ENCODE data around the gene CCDC57.

CCDC57 gene

GRCh38 chr17:82121660-82122629 lies 90.7 kb downstream of the CCDC57 start:
- no peaks in the 10 kb centered on the region for H3K27me3 ChIP-seq (ENCODE audit: control insufficient read depth in 1 of 2, insufficient read depth in 2 of 2, low read length in 2 of 2)
- H3K9me3 ChIP-seq (ENCODE audit: control insufficient read depth in 1 of 2, low read length in 2 of 2): no peaks in the 10 kb centered on the region
- H3K27ac ChIP-seq (ENCODE audit: low read depth, low read length): no peak overlapping the region
- H3K36me3 ChIP-seq (ENCODE audit: control insufficient read depth in 1 of 2, insufficient read depth in 2 of 2, low read length in 2 of 2): peaks cover 0 to 13% of the 10 kb centered on the region in 2 donors
- H3K4me1 ChIP-seq (ENCODE audit: control insufficient read depth in 1 of 2, insufficient read depth in 2 of 2, low read length in 2 of 2): peaks cover 0 to 6% of the 10 kb centered on the region in 2 donors
- no peak overlapping the region for H3K4me3 ChIP-seq (ENCODE audit: low read depth in 1 of 2, low read length in 2 of 2)
- no peak overlapping the region for H3K9ac ChIP-seq (ENCODE audit: low read depth in 1 of 2, low read length in 2 of 2)

GRCh38 chr17:82121246-82121645 lies 91.4 kb downstream of the CCDC57 start:
- no peak overlapping the region for H3K4me3 ChIP-seq (ENCODE audit: low read depth in 1 of 2, low read length in 2 of 2)
- H3K9ac ChIP-seq (ENCODE audit: low read depth in 1 of 2, low read length in 2 of 2): no peak overlapping the region
- H3K27ac ChIP-seq (ENCODE audit: low read depth, low read length): no peak overlapping the region
- peaks cover 0 to 6% of the 10 kb centered on the region in 2 donors for H3K4me1 ChIP-seq (ENCODE audit: control insufficient read depth in 1 of 2, insufficient read depth in 2 of 2, low read length in 2 of 2)
- H3K9me3 ChIP-seq (ENCODE audit: control insufficient read depth in 1 of 2, low read length in 2 of 2): no peaks in the 10 kb centered on the region
- no peaks in the 10 kb centered on the region for H3K27me3 ChIP-seq (ENCODE audit: control insufficient read depth in 1 of 2, insufficient read depth in 2 of 2, low read length in 2 of 2)
- H3K36me3 ChIP-seq (ENCODE audit: control insufficient read depth in 1 of 2, insufficient read depth in 2 of 2, low read length in 2 of 2): peaks cover 0 to 13% of the 10 kb centered on the region in 2 donors

GRCh38 chr17:82120148-82120547 lies 92.5 kb downstream of the CCDC57 start:
- H3K27me3 ChIP-seq (ENCODE audit: control insufficient read depth in 1 of 2, insufficient read depth in 2 of 2, low read length in 2 of 2): no peaks in the 10 kb centered on the region
- H3K9ac ChIP-seq (ENCODE audit: low read depth in 1 of 2, low read length in 2 of 2): no peak overlapping the region
- H3K36me3 ChIP-seq (ENCODE audit: control insufficient read depth in 1 of 2, insufficient read depth in 2 of 2, low read length in 2 of 2): peaks cover 0 to 13% of the 10 kb centered on the region in 2 donors
- H3K9me3 ChIP-seq (ENCODE audit: control insufficient read depth in 1 of 2, low read length in 2 of 2): no peaks in the 10 kb centered on the region
- no peak overlapping the region for H3K27ac ChIP-seq (ENCODE audit: low read depth, low read length)
- no peak overlapping the region for H3K4me3 ChIP-seq (ENCODE audit: low read depth in 1 of 2, low read length in 2 of 2)
- peaks cover 0 to 6% of the 10 kb centered on the region in 2 donors for H3K4me1 ChIP-seq (ENCODE audit: control insufficient read depth in 1 of 2, insufficient read depth in 2 of 2, low read length in 2 of 2)

- H3K4me3 ChIP-seq (ENCODE audit: low read depth in 1 of 2, low read length in 2 of 2): no peak overlapping the region
Observed at GRCh38 chr17:82118815-82119380, 93.7 kb downstream of the CCDC57 start.

GRCh38 chr17:82118168-82118814 lies 94.4 kb downstream of the CCDC57 start:
- Histone ChIP-seq H3K4me1 (ENCODE audit: control insufficient read depth in 1 of 2, insufficient read depth in 2 of 2, low read length in 2 of 2) (peaks cover 0 to 6% of the 10 kb centered on the region in 2 donors), H3K4me3 (ENCODE audit: low read depth in 1 of 2, low read length in 2 of 2) (no peak overlapping the region), H3K27me3 (ENCODE audit: control insufficient read depth in 1 of 2, insufficient read depth in 2 of 2, low read length in 2 of 2) (no peaks in the 10 kb centered on the region), H3K9ac (ENCODE audit: low read depth in 1 of 2, low read length in 2 of 2) (no peak overlapping the region), H3K9me3 (ENCODE audit: control insufficient read depth in 1 of 2, low read length in 2 of 2) (no peaks in the 10 kb centered on the region), H3K27ac (ENCODE audit: low read depth, low read length) (no peak overlapping the region), H3K36me3 (ENCODE audit: control insufficient read depth in 1 of 2, insufficient read depth in 2 of 2, low read length in 2 of 2) (peaks cover 0 to 18% of the 10 kb centered on the region in 2 donors)

More at GRCh38 chr17:82118815-82119380, 93.7 kb downstream of the CCDC57 start:
- no peaks in the 10 kb centered on the region for H3K27me3 ChIP-seq (ENCODE audit: control insufficient read depth in 1 of 2, insufficient read depth in 2 of 2, low read length in 2 of 2)
- H3K36me3 ChIP-seq (ENCODE audit: control insufficient read depth in 1 of 2, insufficient read depth in 2 of 2, low read length in 2 of 2): peaks cover 0 to 12% of the 10 kb centered on the region in 2 donors
- H3K4me1 ChIP-seq (ENCODE audit: control insufficient read depth in 1 of 2, insufficient read depth in 2 of 2, low read length in 2 of 2): peaks cover 0 to 6% of the 10 kb centered on the region in 2 donors
- no peaks in the 10 kb centered on the region for H3K9me3 ChIP-seq (ENCODE audit: control insufficient read depth in 1 of 2, low read length in 2 of 2)
- H3K9ac ChIP-seq (ENCODE audit: low read depth in 1 of 2, low read length in 2 of 2): no peak overlapping the region
- H3K27ac ChIP-seq (ENCODE audit: low read depth, low read length): no peak overlapping the region

GRCh38 chr17:82117139-82118090 lies 95.2 kb downstream of the CCDC57 start:
- Histone ChIP-seq H3K9ac (ENCODE audit: low read depth in 1 of 2, low read length in 2 of 2) (no peak overlapping the region), H3K4me3 (ENCODE audit: low read depth in 1 of 2, low read length in 2 of 2) (no peak overlapping the region), H3K27me3 (ENCODE audit: control insufficient read depth in 1 of 2, insufficient read depth in 2 of 2, low read length in 2 of 2) (no peaks in the 10 kb centered on the region), H3K27ac (ENCODE audit: low read depth, low read length) (no peak overlapping the region), H3K36me3 (ENCODE audit: control insufficient read depth in 1 of 2, insufficient read depth in 2 of 2, low read length in 2 of 2) (peaks cover 0 to 16% of the 10 kb centered on the region in 2 donors), H3K9me3 (ENCODE audit: control insufficient read depth in 1 of 2, low read length in 2 of 2) (no peaks in the 10 kb centered on the region), H3K4me1 (ENCODE audit: control insufficient read depth in 1 of 2, insufficient read depth in 2 of 2, low read length in 2 of 2) (peaks cover 0 to 1% of the 10 kb centered on the region in 2 donors)

- H3K4me1 ChIP-seq (ENCODE audit: control insufficient read depth in 1 of 2, insufficient read depth in 2 of 2, low read length in 2 of 2): no peaks in the 10 kb centered on the region
- H3K27ac ChIP-seq (ENCODE audit: low read depth, low read length): no peak overlapping the region
- no peaks in the 10 kb centered on the region for H3K27me3 ChIP-seq (ENCODE audit: control insufficient read depth in 1 of 2, insufficient read depth in 2 of 2, low read length in 2 of 2)
- H3K9ac ChIP-seq (ENCODE audit: low read depth in 1 of 2, low read length in 2 of 2): no peak overlapping the region
- peaks cover 0 to 12% of the 10 kb centered on the region in 2 donors for H3K36me3 ChIP-seq (ENCODE audit: control insufficient read depth in 1 of 2, insufficient read depth in 2 of 2, low read length in 2 of 2)
- H3K4me3 ChIP-seq (ENCODE audit: low read depth in 1 of 2, low read length in 2 of 2): no peak overlapping the region
- no peaks in the 10 kb centered on the region for H3K9me3 ChIP-seq (ENCODE audit: control insufficient read depth in 1 of 2, low read length in 2 of 2)
Observed at GRCh38 chr17:82116246-82116645, 96.4 kb downstream of the CCDC57 start.

GRCh38 chr17:82114872-82115271 lies 97.8 kb downstream of the CCDC57 start:
- H3K27me3 ChIP-seq (ENCODE audit: control insufficient read depth in 1 of 2, insufficient read depth in 2 of 2, low read length in 2 of 2): no peaks in the 10 kb centered on the region
- H3K27ac ChIP-seq (ENCODE audit: low read depth, low read length): no peak overlapping the region
- H3K4me1 ChIP-seq (ENCODE audit: control insufficient read depth in 1 of 2, insufficient read depth in 2 of 2, low read length in 2 of 2): peaks cover 0 to 3% of the 10 kb centered on the region in 2 donors
- no peak overlapping the region for H3K4me3 ChIP-seq (ENCODE audit: low read depth in 1 of 2, low read length in 2 of 2)
- H3K36me3 ChIP-seq (ENCODE audit: control insufficient read depth in 1 of 2, insufficient read depth in 2 of 2, low read length in 2 of 2): peaks cover 0 to 12% of the 10 kb centered on the region in 2 donors
- H3K9me3 ChIP-seq (ENCODE audit: control insufficient read depth in 1 of 2, low read length in 2 of 2): no peaks in the 10 kb centered on the region
- H3K9ac ChIP-seq (ENCODE audit: low read depth in 1 of 2, low read length in 2 of 2): no peak overlapping the region

- no peaks in the 10 kb centered on the region for H3K9me3 ChIP-seq (ENCODE audit: control insufficient read depth in 1 of 2, low read length in 2 of 2)
- no peak overlapping the region for H3K27ac ChIP-seq (ENCODE audit: low read depth, low read length)
- H3K27me3 ChIP-seq (ENCODE audit: control insufficient read depth in 1 of 2, insufficient read depth in 2 of 2, low read length in 2 of 2): no peaks in the 10 kb centered on the region
- peaks cover 0 to 12% of the 10 kb centered on the region in 2 donors for H3K36me3 ChIP-seq (ENCODE audit: control insufficient read depth in 1 of 2, insufficient read depth in 2 of 2, low read length in 2 of 2)
- peaks cover 0 to 3% of the 10 kb centered on the region in 2 donors for H3K4me1 ChIP-seq (ENCODE audit: control insufficient read depth in 1 of 2, insufficient read depth in 2 of 2, low read length in 2 of 2)
- no peak overlapping the region for H3K9ac ChIP-seq (ENCODE audit: low read depth in 1 of 2, low read length in 2 of 2)
- H3K4me3 ChIP-seq (ENCODE audit: low read depth in 1 of 2, low read length in 2 of 2): no peak overlapping the region
Observed at GRCh38 chr17:82114447-82114846, 98.2 kb downstream of the CCDC57 start.

Data from duodenal mucosa (tissue), 2 donors.